GM19328 (cell line): ENCODE data around the gene SLC10A6.
"Not testable (repeated sequence)": the region's sequence is repeated elsewhere in the genome, so short reads cannot be mapped to it uniquely, and the experiment has no call there.

ENCODE experiments used
- ATAC-seq: cut with Tn5 transposase; IDR thresholded peaks from one replicate; pipeline ENCODE4 v1.9.1; 2021; ENCODE audit warnings: mild to moderate bottlenecking, moderate library complexity; ENCODE audit not compliant: unreplicated experiment

SLC10A6 gene

GRCh38 chr4:86848732-86849619 is at the start of gene SLC10A6:
TSS of gene SLC10A6 (minus strand) at chr4:86849384. CDS start at chr4:86849115, 269 bp downstream.
- no peak for ATAC-seq

GRCh38 chr4:86898562-86898961 is 49.4 kb upstream of the SLC10A6 start:
- ATAC-seq: no peak

- ATAC-seq: no peak
Measured at GRCh38 chr4:86896596-86896995, 47.4 kb upstream of the SLC10A6 start.

GRCh38 chr4:86895692-86896488 is 46.7 kb upstream of the SLC10A6 start:
- ATAC-seq: peak; percentile 61

GRCh38 chr4:86894455-86894854 is 45.3 kb upstream of the SLC10A6 start:
- ATAC-seq: no peak

- no peak for ATAC-seq
Measured at GRCh38 chr4:86893136-86893535, 44.0 kb upstream of the SLC10A6 start.

- ATAC-seq: peak; percentile 5
Measured at GRCh38 chr4:86892636-86892960, 43.4 kb upstream of the SLC10A6 start.

GRCh38 chr4:86891762-86892635 is 42.8 kb upstream of the SLC10A6 start, which contains the start of gene C4orf36:
TSS of gene C4orf36 (minus strand) at chr4:86892422. CDS start at chr4:86891520, 902 bp downstream.
- peak; percentile 58 for ATAC-seq

GRCh38 chr4:86890790-86891189 is 41.6 kb upstream of the SLC10A6 start:
- ATAC-seq: no peak

- no peak for ATAC-seq
Measured at GRCh38 chr4:86879641-86880040, 30.5 kb upstream of the SLC10A6 start.

GRCh38 chr4:86878640-86879039 is 29.5 kb upstream of the SLC10A6 start:
- no peak for ATAC-seq

GRCh38 chr4:86876894-86877685 is 27.9 kb upstream of the SLC10A6 start:
- no peak for ATAC-seq

GRCh38 chr4:86875436-86875835 is 26.3 kb upstream of the SLC10A6 start:
- ATAC-seq: not testable (repeated sequence)

- ATAC-seq: no peak
Measured at GRCh38 chr4:86872135-86872534, 23.0 kb upstream of the SLC10A6 start.

GRCh38 chr4:86870442-86871069 is 21.4 kb upstream of the SLC10A6 start:
- ATAC-seq: no peak

- ATAC-seq: no peak
Measured at GRCh38 chr4:86857341-86858052, 8.3 kb upstream of the SLC10A6 start.

GRCh38 chr4:86856896-86857295 is 7.7 kb upstream of the SLC10A6 start:
- no peak for ATAC-seq

- no peak for ATAC-seq
Measured at GRCh38 chr4:86855572-86855971, 6.4 kb upstream of the SLC10A6 start.

- no peak for ATAC-seq
Measured at GRCh38 chr4:86853209-86853608, 4.0 kb upstream of the SLC10A6 start.
